Measurements from ENCODE around the gene GATAD2B.

GATAD2B gene

GRCh38 chr1:153922972-153923925, at the start of gene GATAD2B:
GATAD2B (minus strand) TSS chr1:153922972; CDS start chr1:153828347, 94,625 bp downstream.
- in situ Hi-C loops (cut with MboI; ENCODE audit: low sequenced_read_pairs): no loop called here

- in situ Hi-C loops (cut with MboI; ENCODE audit: low sequenced_read_pairs): no loop called here
These were observed 47.6 kb upstream of the GATAD2B start for GRCh38 chr1:153970346-153970745.

- in situ Hi-C loops (cut with MboI; ENCODE audit: low sequenced_read_pairs): no loop called here
These were observed 46.2 kb upstream of the GATAD2B start for GRCh38 chr1:153968972-153969371.

GRCh38 chr1:153968408-153968807, 45.6 kb upstream of the GATAD2B start:
- in situ Hi-C loops (cut with MboI; ENCODE audit: low sequenced_read_pairs): no loop called here

- in situ Hi-C loops (cut with MboI; ENCODE audit: low sequenced_read_pairs): no loop called here
These were observed 45.2 kb upstream of the GATAD2B start for GRCh38 chr1:153968000-153968363.

GRCh38 chr1:153967107-153967999, 44.6 kb upstream of the GATAD2B start, which contains the start of gene CREB3L4:
CREB3L4 (plus strand) TSS chr1:153967902; CDS start chr1:153968526, 624 bp downstream.
- in situ Hi-C loops (cut with MboI; ENCODE audit: low sequenced_read_pairs): no loop called here

- in situ Hi-C loops (cut with MboI; ENCODE audit: low sequenced_read_pairs): no loop called here
These were observed 41.1 kb upstream of the GATAD2B start for GRCh38 chr1:153963850-153964331.

GRCh38 chr1:153963030-153963849, 40.5 kb upstream of the GATAD2B start, which contains the start of gene SLC39A1:
SLC39A1 (minus strand) TSS chr1:153963537; CDS start chr1:153962715, 822 bp downstream.
- in situ Hi-C loops (cut with MboI; ENCODE audit: low sequenced_read_pairs): no loop called here

- in situ Hi-C loops (cut with MboI; ENCODE audit: low sequenced_read_pairs): no loop called here
These were observed 39.6 kb upstream of the GATAD2B start for GRCh38 chr1:153962088-153963029.

GRCh38 chr1:153961421-153961820, 38.6 kb upstream of the GATAD2B start:
- in situ Hi-C loops (cut with MboI; ENCODE audit: low sequenced_read_pairs): no loop called here

- in situ Hi-C loops (cut with MboI; ENCODE audit: low sequenced_read_pairs): no loop called here
These were observed 37.4 kb upstream of the GATAD2B start for GRCh38 chr1:153960206-153960605.

GRCh38 chr1:153959454-153959853, 36.7 kb upstream of the GATAD2B start:
- in situ Hi-C loops (cut with MboI; ENCODE audit: low sequenced_read_pairs): no loop called here

- in situ Hi-C loops (cut with MboI; ENCODE audit: low sequenced_read_pairs): no loop called here
These were observed 36.1 kb upstream of the GATAD2B start for GRCh38 chr1:153958961-153959260.

GRCh38 chr1:153958111-153958960, 35.6 kb upstream of the GATAD2B start, which contains the start of gene CRTC2:
CRTC2 (minus strand) TSS chr1:153958612; CDS start chr1:153958497, 115 bp downstream.
- in situ Hi-C loops (cut with MboI; ENCODE audit: low sequenced_read_pairs): no loop called here

- in situ Hi-C loops (cut with MboI; ENCODE audit: low sequenced_read_pairs): no loop called here
These were observed 35.0 kb upstream of the GATAD2B start for GRCh38 chr1:153957744-153958110.

- in situ Hi-C loops (cut with MboI; ENCODE audit: low sequenced_read_pairs): no loop called here
These were observed 34.4 kb upstream of the GATAD2B start for GRCh38 chr1:153956997-153957715.

GRCh38 chr1:153954826-153955225, 32.1 kb upstream of the GATAD2B start:
- in situ Hi-C loops (cut with MboI; ENCODE audit: low sequenced_read_pairs): no loop called here

GRCh38 chr1:153953859-153954365, 31.1 kb upstream of the GATAD2B start:
- in situ Hi-C loops (cut with MboI; ENCODE audit: low sequenced_read_pairs): no loop called here

All from HL-60/S4 (cell line).